HG02973 (cell line): Measurements from ENCODE around the gene ZNF860.
"Not testable (repeated sequence)": the region's sequence is repeated elsewhere in the genome, so short reads cannot be mapped to it uniquely, and the experiment has no call there.

Source experiments
- ATAC-seq: cut with Tn5 transposase; IDR thresholded peaks from one replicate; pipeline ENCODE4 v1.9.1; 2021; ENCODE audit warnings: moderate library complexity; ENCODE audit not compliant: unreplicated experiment

The ZNF860 gene

GRCh38 chr3:31995026-31995425 is 13.5 kb downstream of the ZNF860 start:
- not testable (repeated sequence) for ATAC-seq

DNA sequence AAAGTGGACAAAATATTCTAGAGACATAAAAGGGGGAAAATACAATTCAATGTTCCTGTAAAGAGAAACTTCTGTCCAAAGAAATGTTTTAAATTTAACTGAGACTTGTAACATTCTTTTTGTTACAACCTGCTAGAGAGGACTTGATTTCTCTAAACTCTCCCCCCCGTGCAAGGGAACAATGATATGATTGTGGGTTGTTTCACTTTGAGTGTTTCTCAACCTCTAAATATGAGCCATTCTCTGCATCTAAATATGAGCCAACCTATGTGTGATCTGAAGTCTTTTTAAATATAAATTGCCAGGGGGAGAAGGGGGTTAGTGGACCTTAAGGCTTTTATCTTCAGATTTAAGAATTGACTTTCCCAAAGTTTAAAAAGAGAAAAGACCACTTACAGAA is 14.6 kb downstream of the ZNF860 start:
- ATAC-seq = no peak

DNA sequence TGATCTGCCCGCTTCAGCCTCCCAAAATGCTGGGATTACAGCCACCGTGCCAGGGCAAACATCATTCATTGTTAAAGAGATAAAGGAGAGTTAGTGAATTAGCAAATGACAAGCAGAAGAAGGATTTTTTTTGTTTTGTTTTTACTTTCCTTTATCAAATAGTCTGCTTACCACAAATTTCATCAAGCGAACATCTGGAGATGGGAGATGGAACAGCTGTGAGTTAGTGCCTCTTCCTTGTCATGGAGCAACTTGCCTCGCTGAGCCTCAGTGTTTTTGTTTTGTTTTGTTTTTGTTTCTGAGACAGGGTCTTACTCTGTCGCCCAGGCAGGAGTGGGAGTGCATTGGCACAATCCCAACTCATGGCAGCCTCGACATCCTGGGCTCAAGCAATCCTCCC is 15.9 kb downstream of the ZNF860 start:
- no peak for ATAC-seq

DNA sequence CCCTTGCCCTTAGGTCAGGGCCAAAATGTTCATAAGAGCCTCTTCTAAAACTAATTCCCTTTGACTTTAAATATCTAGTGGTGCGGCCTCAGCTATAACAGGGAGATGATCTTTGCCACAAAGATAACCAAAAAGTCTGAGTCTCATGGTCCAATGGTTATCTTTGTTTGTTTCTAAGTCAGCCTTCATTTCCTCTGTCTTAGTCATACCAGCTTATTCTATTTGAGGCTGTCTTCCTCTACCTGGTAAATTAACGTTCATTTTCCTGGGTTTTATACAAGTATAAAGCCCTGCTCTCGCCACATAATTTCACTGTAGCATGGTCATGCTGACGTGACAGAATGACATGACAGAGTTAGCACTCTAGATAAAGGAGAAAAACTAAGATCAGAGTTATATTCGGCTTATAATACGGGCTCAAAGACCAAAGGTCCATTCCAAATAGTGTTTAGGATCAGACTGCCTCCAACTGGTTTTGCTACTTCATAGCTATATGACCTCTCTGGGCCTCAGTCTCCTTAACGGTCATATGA is 18.4 kb downstream of the ZNF860 start:
- peak; percentile 66 for ATAC-seq

GRCh38 chr3:32000877-32001276 is 19.3 kb downstream of the ZNF860 start:
- no peak for ATAC-seq

DNA sequence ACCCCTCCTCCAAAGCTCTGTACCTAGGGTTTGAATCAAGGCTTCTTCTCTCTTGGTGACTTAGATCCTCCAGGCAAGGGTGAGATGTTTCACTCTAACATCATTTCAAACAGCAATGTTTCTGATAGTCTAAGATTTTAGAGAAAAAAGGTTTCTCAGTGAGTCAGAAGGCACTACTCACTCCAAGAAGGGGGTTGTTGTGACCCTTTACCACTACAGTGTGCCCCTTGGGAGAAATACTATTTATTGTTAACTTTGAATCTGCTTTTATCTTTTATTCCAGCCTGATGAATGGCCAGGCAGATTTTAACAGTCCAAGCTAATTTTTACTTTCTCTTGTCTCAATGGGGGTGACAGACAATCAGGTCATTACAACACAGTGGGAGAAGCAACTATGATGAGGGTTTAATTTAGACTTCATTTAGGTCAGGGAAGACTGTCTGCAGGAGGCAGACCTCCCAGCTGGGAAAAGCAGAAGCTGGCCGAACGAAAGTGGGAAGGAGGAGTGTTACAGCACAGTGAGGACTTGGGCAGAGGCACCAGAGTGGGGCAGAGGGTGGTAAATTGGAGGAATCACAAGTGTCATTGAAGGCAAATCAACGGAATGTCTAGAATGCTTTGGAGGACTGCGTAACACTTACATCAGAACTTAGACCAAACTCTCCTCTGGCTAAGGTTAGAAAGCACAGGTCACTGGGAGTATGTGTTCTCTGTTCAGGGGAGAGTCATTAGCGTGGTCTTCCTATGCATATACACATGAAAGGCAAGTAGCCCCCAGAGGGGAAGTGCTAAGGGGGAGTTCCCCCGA is 21.2 kb downstream of the ZNF860 start:
- ATAC-seq = no peak

DNA sequence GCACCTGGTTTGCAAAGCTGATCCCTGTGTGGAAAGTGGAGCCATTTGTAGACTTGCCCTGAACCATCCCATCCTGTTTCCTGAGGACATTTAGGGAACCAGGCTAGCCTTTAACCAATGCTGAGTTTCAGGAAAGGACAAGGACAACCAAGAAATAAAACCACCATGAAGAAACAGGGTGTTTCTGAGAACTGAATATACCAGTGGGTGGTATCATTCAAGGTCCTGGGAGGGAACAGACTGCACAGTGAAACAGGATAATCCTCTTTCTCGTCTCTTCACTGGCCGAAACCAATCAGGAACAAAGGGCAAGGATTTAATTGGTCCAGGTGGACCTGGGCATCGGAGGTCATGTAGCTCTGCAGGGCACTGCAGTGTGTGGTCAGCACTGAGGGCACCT is 21.8 kb downstream of the ZNF860 start:
- no peak for ATAC-seq

- no peak for ATAC-seq
These were observed 22.7 kb downstream of the ZNF860 start for GRCh38 chr3:32004113-32004765.

DNA sequence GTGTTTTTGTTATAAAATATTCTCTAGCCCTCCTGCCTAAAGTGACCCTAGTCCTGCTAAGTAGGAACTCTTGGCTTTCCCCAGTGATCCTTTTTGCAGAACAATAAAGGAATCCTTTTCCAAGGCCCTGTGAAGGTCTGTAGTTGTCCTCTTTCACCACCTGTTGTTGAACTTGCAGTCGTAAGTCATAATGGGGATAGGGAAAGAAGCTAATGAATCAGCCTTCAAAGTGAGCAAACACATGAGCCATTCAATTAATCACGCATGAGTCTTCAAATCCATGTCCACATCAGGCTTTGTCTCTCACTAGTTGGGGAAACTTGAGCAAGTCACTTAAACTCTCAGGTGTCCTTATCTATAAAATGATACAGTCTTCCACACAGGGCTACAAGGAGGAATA is 27.6 kb downstream of the ZNF860 start:
- ATAC-seq = no peak

GRCh38 chr3:32009957-32010356 is 28.4 kb downstream of the ZNF860 start:
- ATAC-seq = no peak

- ATAC-seq = not testable (repeated sequence)
These were observed 29.1 kb downstream of the ZNF860 start for GRCh38 chr3:32010699-32011098.

DNA sequence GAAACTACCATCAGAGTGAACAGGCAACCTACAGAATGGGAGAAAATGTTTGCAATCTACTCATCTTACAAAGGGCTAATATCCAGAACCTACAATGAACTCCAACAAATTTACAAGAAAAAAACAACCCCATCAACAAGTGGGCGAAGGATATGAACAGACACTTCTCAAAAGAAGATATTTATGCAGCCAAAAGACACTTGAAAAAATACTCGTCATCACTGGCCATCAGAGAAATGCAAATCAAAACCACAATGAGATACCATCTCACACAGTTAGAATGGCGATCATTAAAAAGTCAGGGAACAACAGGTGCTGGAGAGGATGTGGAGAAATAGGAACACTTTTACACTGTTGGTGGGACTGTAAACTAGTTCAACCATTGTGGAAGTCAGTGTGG is 34.1 kb downstream of the ZNF860 start:
- not testable (repeated sequence) for ATAC-seq

- no peak for ATAC-seq
These were observed 35.7 kb downstream of the ZNF860 start for GRCh38 chr3:32017286-32017685.

DNA sequence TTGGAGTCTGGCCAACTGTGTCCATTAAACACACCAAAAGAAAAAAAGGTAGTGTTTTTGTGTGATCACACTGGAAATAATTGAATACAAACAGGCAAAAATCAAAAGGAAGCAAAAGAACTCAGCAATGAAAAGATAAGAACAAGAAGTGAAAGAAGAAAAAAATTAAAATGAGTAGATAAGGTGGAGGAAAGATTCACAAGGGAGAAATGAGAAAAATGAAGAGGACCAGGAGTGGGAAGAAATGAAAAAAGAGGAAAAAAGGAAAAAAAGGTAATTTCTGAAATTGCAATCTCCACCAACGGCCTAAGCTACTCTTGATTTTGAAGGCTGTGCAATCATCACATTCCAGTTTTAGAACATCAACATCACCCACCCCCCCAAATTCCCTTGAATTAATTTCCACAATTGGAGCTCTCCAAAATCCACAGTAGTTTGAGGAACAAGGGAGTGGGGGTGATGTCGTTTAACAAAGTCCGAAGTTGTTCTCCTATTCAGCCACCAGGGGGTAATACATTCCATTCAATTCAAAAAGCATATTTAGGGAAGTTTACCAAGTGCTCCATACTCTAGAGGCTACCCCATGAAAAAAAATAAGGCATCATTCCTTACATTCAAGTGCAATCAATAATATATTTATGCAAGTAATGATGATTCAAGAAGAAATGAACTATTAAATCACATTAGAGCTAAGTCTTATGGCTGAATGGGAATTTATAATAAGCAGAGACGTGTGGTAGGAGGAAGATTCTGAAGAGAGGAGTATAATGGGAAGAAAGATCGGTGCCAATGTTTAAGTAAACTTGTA is 37.4 kb downstream of the ZNF860 start:
- peak; percentile 66 for ATAC-seq

DNA sequence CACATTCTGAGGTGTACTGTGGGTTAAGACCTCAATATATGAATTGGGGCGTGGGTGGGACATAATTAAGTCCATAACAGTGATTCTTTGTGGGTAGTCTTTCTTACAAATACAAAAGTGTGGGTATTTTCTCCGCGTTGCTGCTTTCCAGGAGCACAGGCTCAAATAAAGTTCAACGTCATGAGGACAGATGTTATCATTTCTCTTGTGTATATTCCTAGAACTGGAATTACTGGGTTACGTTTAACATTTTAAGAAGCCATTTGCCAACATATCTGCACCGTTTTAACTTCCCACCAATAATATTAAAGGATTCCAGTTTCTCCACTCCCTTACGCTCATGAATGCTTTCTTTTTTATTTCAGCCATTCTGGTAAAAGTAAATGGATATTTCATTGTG is 39.6 kb downstream of the ZNF860 start:
- no peak for ATAC-seq

- no peak for ATAC-seq
These were observed 40.2 kb downstream of the ZNF860 start for GRCh38 chr3:32021748-32022147.

GRCh38 chr3:32022947-32023346 is 41.4 kb downstream of the ZNF860 start:
- no peak for ATAC-seq

- ATAC-seq = no peak
These were observed 45.0 kb downstream of the ZNF860 start for GRCh38 chr3:32026593-32026992.

- no peak for ATAC-seq
These were observed 56.4 kb downstream of the ZNF860 start for GRCh38 chr3:32037932-32038267.

DNA sequence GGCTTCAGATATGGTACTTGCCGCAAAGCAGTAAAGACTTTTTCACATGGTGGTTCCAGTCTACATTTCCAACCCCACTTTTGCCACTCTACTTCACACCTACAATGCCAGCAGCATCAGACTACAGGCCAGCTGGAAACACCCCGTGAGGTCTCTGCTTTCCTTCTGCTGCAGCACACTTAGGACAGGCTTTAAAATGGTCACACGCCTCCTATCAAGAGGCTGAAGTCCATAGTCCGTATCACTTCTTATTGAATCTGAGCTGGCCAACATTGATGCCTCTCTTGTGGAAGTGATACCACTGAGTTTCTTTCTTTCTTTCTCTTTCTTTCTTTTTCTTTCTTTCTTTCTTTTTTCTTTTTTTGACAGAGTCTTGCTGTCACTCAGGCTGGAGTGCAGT is 59.8 kb downstream of the ZNF860 start:
- ATAC-seq = no peak
